ENCODE data around the gene RMC1. TPM values are rescaled to one million over a fixed set of nuclear protein-coding genes. Genes with fewer than 3 reads are reported as not detected.

Gene RMC1
- total and polyA plus RNA-seq, 12 donors = 10.2 to 61.7 (median 24.4) TPM

GRCh38 chr18:23493654-23494053 lies 9.7 kb upstream of the RMC1 start:
- Histone ChIP-seq H3K36me3 (replicated peaks in 1 of 2) (no peaks in the 10 kb centered on the region), H3K27me3 (no peaks in the 10 kb centered on the region), H3K9me3 (replicated peaks in 1 of 3) (no peaks in the 10 kb centered on the region), H3K27ac (no peak overlapping the region), H3K4me1 (replicated peaks in 1 of 2) (no peaks in the 10 kb centered on the region), H3K4me3 (no peak overlapping the region)
- TF ChIP-seq POLR2A (IDR thresholded peaks at IDR 0.05) = no peak
- no peak for TF ChIP-seq CTCF (IDR thresholded peaks at IDR 0.05)
- WGBS, 4 donors = 81 to 95% (median 90%) methylated on average over 1 of the region's 1 CpG
- DNase-seq = no peak
- intact Hi-C loops (cut with DNase I) = loop anchor here in 1 of 2 donors (10.0 kb wide), 1 partner anchor 201 kb away; no protein-coding TSS in a partner anchor

- H3K4me1 ChIP-seq (replicated peaks in 1 of 2) = no peaks in the 10 kb centered on the region
- intact Hi-C loops (cut with DNase I) = loop anchor here in 1 of 2 donors (10.0 kb wide), 1 partner anchor 200 kb away; no protein-coding TSS in a partner anchor
- TF ChIP-seq CTCF (IDR thresholded peaks at IDR 0.05) (no peak), POLR2A (IDR thresholded peaks at IDR 0.05) (no peak)
- no peaks in the 10 kb centered on the region for H3K27me3 ChIP-seq
- H3K27ac ChIP-seq = no peak overlapping the region
- WGBS, 4 donors = 77 to 100% (median 85%) methylated on average over 1 of the region's 1 CpG
- no peaks in the 10 kb centered on the region for H3K36me3 ChIP-seq (replicated peaks in 1 of 2)
- H3K4me3 ChIP-seq = no peak overlapping the region
- DNase-seq = no peak
- no peaks in the 10 kb centered on the region for H3K9me3 ChIP-seq (replicated peaks in 1 of 3)
Observed at GRCh38 chr18:23494992-23495391, 8.3 kb upstream of the RMC1 start.

- intact Hi-C loops (cut with DNase I) = loop anchor here in 1 of 2 donors (10.0 kb wide), 1 partner anchor 199 kb away; no protein-coding TSS in a partner anchor
- WGBS, 4 donors = 65 to 76% (median 70%) methylated on average over 12 of the region's 12 CpGs
- no peak for DNase-seq
Observed at GRCh38 chr18:23495723-23496440, 7.4 kb upstream of the RMC1 start.

GRCh38 chr18:23498117-23498516 lies 5.2 kb upstream of the RMC1 start:
- intact Hi-C loops (cut with DNase I) = loop anchor here in 1 of 2 donors (10.0 kb wide), 1 partner anchor 197 kb away; no protein-coding TSS in a partner anchor
- H3K9me3 ChIP-seq (replicated peaks in 1 of 3) = no peaks in the 10 kb centered on the region

More at GRCh38 chr18:23495723-23496440, 7.4 kb upstream of the RMC1 start:
- Histone ChIP-seq H3K4me1 (replicated peaks in 1 of 2) (no peaks in the 10 kb centered on the region), H3K4me3 (no peak overlapping the region), H3K9me3 (replicated peaks in 1 of 3) (no peaks in the 10 kb centered on the region), H3K27me3 (no peaks in the 10 kb centered on the region), H3K27ac (no peak overlapping the region), H3K36me3 (replicated peaks in 1 of 2) (no peaks in the 10 kb centered on the region)
- TF ChIP-seq CTCF (IDR thresholded peaks at IDR 0.05) (no peak), POLR2A (IDR thresholded peaks at IDR 0.05) (no peak)

More at GRCh38 chr18:23498117-23498516, 5.2 kb upstream of the RMC1 start:
- Histone ChIP-seq H3K27me3 (no peaks in the 10 kb centered on the region), H3K4me3 (no peak overlapping the region), H3K4me1 (replicated peaks in 1 of 2) (no peaks in the 10 kb centered on the region), H3K36me3 (replicated peaks in 1 of 2) (no peaks in the 10 kb centered on the region), H3K27ac (no peak overlapping the region)
- 77 to 86% (median 80%) methylated on average over 2 of the region's 2 CpGs for WGBS, 4 donors
- TF ChIP-seq CTCF (IDR thresholded peaks at IDR 0.05) = no peak
- no peak for TF ChIP-seq POLR2A (IDR thresholded peaks at IDR 0.05)
- no peak for DNase-seq
